ENCODE measurements around the gene DGCR2. TPM values are rescaled to one million over a fixed set of nuclear protein-coding genes. Genes with fewer than 3 reads are reported as not detected.

The DGCR2 gene
- total RNA-seq, 1 experiment from 2014 or later, result 42.9 TPM

DNA sequence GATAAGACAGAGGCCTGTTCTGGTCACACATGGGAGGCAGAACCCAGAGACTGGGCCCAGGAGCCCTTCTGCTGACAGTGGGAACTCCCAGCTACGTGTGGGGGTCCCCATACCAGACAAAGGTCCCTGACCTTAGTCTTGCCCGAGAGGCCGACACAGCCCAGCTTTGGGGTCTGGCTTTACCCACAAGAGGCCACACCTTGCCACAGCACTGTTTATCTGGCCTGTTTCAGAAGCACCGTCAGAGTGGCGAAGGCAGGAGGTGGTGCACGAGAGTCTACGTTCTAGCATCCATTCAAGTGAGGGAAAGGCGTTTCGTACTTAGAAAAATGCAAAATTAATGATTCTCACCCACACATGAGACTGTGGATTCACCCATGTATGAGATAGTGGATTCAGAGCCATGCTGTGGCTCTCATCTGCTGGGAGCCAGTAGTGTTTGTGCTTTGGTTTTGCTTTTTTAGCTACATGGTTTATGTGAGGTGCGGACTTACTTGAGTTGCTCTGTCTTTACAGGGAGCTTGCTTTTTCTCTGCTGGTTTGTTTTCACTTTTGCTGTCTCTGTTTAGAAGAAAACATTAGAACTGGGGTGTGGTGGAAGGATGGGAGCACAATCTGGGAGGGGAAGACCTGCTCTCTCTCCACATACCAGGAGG lies 129.5 kb downstream of the DGCR2 start:
- H3K4me1 ChIP-seq (ENCODE audit: control insufficient read depth in 1 of 2, insufficient read depth in 2 of 2, low read length in 2 of 2), result peaks cover 0 to 9% of the 10 kb centered on the region in 2 experiments; a peak in 2 of 4 replicates
- H3K4me2 ChIP-seq (ENCODE audit: low read length), result no peak overlapping the region
- H3K9me3 ChIP-seq (ENCODE audit: control insufficient read depth in 1 of 2, insufficient read depth in 1 of 2, low read depth in 1 of 2, low read length in 2 of 2), result no peaks in the 10 kb centered on the region
- BruUV-seq (replicated peaks), result no TSS peak
- no peaks in the 10 kb centered on the region for H3K79me2 ChIP-seq (ENCODE audit: insufficient read depth, low read length)
- H3K4me3 ChIP-seq (replicated peaks in 1 of 2; ENCODE audit: low read depth in 1 of 2, low read length in 2 of 2), result no peak overlapping the region
- ChIA-PET POLR2A (no interaction called here), RAD21 (ENCODE audit: low non-redundant PET in 1 of 2, low total read pairs in 2 of 2, uncharacterized antibody in 2 of 2, unreplicated experiment in 2 of 2) (interaction anchor here in 1 of 2 experiments (0.7 kb wide), 1 partner anchor 24 kb away, joined by 3 read pairs; no protein-coding TSS in a partner anchor), CTCF (no interaction called here)
- H3K27me3 ChIP-seq (ENCODE audit: insufficient read depth, low read length), result no peaks in the 10 kb centered on the region
- no peak overlapping the region for H3K9ac ChIP-seq (ENCODE audit: low read length)
- no peaks in the 10 kb centered on the region for H3K36me3 ChIP-seq (ENCODE audit: control insufficient read depth in 1 of 2, insufficient read depth in 2 of 2, low read length in 2 of 2)
- TF ChIP-seq TCF7L2 (IDR thresholded peaks at IDR 0.05; ENCODE audit: borderline replicate concordance, extremely low read depth, insufficient read depth, insufficient read length) (no peak), POLR2AphosphoS5 (IDR thresholded peaks at IDR 0.05; ENCODE audit: low read depth, low read length) (no peak), CBX3 (IDR thresholded peaks at IDR 0.05; ENCODE audit: low read depth) (no peak), CEBPB (IDR thresholded peaks at IDR 0.05; ENCODE audit: low read depth) (no peak), POLR2A (IDR thresholded peaks at IDR 0.05; ENCODE audit: borderline replicate concordance, extremely low read depth, insufficient read depth, insufficient read length) (no peak), EZH2phosphoT487 (IDR thresholded peaks at IDR 0.05; ENCODE audit: borderline replicate concordance) (no peak), FOSL1 (IDR thresholded peaks at IDR 0.05; ENCODE audit: low read depth) (no peak)
- TF ChIP-seq, protein P1, sequence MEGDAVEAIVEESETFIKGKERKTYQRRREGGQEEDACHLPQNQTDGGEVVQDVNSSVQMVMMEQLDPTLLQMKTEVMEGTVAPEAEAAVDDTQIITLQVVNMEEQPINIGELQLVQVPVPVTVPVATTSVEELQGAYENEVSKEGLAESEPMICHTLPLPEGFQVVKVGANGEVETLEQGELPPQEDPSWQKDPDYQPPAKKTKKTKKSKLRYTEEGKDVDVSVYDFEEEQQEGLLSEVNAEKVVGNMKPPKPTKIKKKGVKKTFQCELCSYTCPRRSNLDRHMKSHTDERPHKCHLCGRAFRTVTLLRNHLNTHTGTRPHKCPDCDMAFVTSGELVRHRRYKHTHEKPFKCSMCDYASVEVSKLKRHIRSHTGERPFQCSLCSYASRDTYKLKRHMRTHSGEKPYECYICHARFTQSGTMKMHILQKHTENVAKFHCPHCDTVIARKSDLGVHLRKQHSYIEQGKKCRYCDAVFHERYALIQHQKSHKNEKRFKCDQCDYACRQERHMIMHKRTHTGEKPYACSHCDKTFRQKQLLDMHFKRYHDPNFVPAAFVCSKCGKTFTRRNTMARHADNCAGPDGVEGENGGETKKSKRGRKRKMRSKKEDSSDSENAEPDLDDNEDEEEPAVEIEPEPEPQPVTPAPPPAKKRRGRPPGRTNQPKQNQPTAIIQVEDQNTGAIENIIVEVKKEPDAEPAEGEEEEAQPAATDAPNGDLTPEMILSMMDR (IDR thresholded peaks at IDR 0.05 in 2 of 3, conservative IDR thresholded peaks at IDR 0.05 in 1 of 3; ENCODE audit: borderline replicate concordance in 1 of 3, insufficient read depth in 1 of 3, low read depth in 2 of 3, low read length in 2 of 3), result no peak
- TF ChIP-seq, protein P2, sequence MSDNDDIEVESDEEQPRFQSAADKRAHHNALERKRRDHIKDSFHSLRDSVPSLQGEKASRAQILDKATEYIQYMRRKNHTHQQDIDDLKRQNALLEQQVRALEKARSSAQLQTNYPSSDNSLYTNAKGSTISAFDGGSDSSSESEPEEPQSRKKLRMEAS (IDR thresholded peaks at IDR 0.05), result no peak
- TF ChIP-seq, protein P3, sequence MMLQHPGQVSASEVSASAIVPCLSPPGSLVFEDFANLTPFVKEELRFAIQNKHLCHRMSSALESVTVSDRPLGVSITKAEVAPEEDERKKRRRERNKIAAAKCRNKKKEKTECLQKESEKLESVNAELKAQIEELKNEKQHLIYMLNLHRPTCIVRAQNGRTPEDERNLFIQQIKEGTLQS (IDR thresholded peaks at IDR 0.05), result no peak
- H3K9me2 ChIP-seq (ENCODE audit: insufficient read depth), result no peaks in the 10 kb centered on the region
- intact Hi-C loops (cut with micrococcal nuclease), result no loop called here
- H4K20me1 ChIP-seq (ENCODE audit: insufficient read depth), result no peaks in the 10 kb centered on the region
- no peak for DNase-seq (ENCODE audit: low read depth, low spot score)
- H3K27ac ChIP-seq (ENCODE audit: low read depth, low read length), result no peak overlapping the region
- ATAC-seq, result no peak
- H2AFZ ChIP-seq (ENCODE audit: low read depth, low read length, poor library complexity, severe bottlenecking), result no peak overlapping the region
